Measurements from ENCODE around the gene SETSIP. TPM values are rescaled to one million over a fixed set of nuclear protein-coding genes. Genes with fewer than 3 reads are reported as not detected.

Gene SETSIP
- total and polyA plus RNA-seq, 2 donors (not counting 1 experiment from before 2014, with no cell fraction given): not detected

- DNase-seq (no peak), ATAC-seq (ENCODE audit: low read depth) (no peak)
- Mint-ChIP-seq H3K27ac (no peak overlapping the region), H3K4me3 (no peak overlapping the region), H3K9me3 (ENCODE audit: insufficient read depth) (no peaks in the 10 kb centered on the region), H3K4me1 (no peaks in the 10 kb centered on the region), H3K27me3 (peaks cover 2% of the 10 kb centered on the region)
- ChIA-PET CTCF (no interaction called here), POLR2A (no interaction called here)
- intact Hi-C loops (cut with micrococcal nuclease): no loop called here
- Histone ChIP-seq H3K9ac (ENCODE audit: low read length) (no peak overlapping the region), H3K27me3 (replicated peaks in 1 of 4; ENCODE audit: control extremely low read depth in 1 of 4, control insufficient read depth in 3 of 4, insufficient read depth in 4 of 4, low read length in 3 of 4) (no peaks in the 10 kb centered on the region), H3K4me3 (ENCODE audit: control extremely low read depth in 1 of 5, extremely low read depth in 1 of 5, insufficient read depth in 1 of 5, low read depth in 2 of 5, low read length in 4 of 5) (no peak overlapping the region), H3K36me3 (replicated peaks in 1 of 2; ENCODE audit: control extremely low read depth in 1 of 2, control insufficient read depth in 1 of 2, extremely low read depth in 1 of 2, insufficient read depth in 2 of 2, low read length in 1 of 2) (no peaks in the 10 kb centered on the region), H4K20me1 (ENCODE audit: control insufficient read depth, insufficient read depth, low read length, poor library complexity, severe bottlenecking) (no peaks in the 10 kb centered on the region), H2AFZ (ENCODE audit: insufficient read depth, low read depth, low read length, poor library complexity, severe bottlenecking) (no peak overlapping the region), H3K4me2 (replicated peaks; ENCODE audit: low read depth, low read length, poor library complexity, severe bottlenecking) (no peak overlapping the region), H3K27ac (ENCODE audit: low read length in 2 of 2) (no peak overlapping the region), H3K79me2 (ENCODE audit: control insufficient read depth, insufficient read depth, low read length) (no peaks in the 10 kb centered on the region), H3K4me1 (ENCODE audit: control insufficient read depth in 2 of 2, insufficient read depth in 2 of 2, low read length in 2 of 2) (no peaks in the 10 kb centered on the region), H3K9me3 (ENCODE audit: control extremely low read depth in 1 of 3, control insufficient read depth in 2 of 3, insufficient read depth in 1 of 3, low read length in 2 of 3) (no peaks in the 10 kb centered on the region)
- TF ChIP-seq EZH2 (IDR thresholded peaks at IDR 0.05; ENCODE audit: borderline replicate concordance, insufficient read depth, low read depth, low read length, poor library complexity, severe bottlenecking): no peak
- TF ChIP-seq CTCF (IDR thresholded peaks at IDR 0.05): no peak
- WGBS (ENCODE audit: insufficient coverage): 100% methylated on average over 1 of the region's 2 CpGs
Measured at GRCh38 chr1:92070892-92071291, 4.3 kb downstream of the SETSIP start.

GRCh38 chr1:92066321-92066720 lies 8.9 kb downstream of the SETSIP start:
- no peak overlapping the region for H3K27ac Mint-ChIP-seq
- no peak overlapping the region for H3K4me2 ChIP-seq (replicated peaks; ENCODE audit: low read depth, low read length, poor library complexity, severe bottlenecking)
- H3K27me3 ChIP-seq (replicated peaks in 1 of 4; ENCODE audit: control extremely low read depth in 1 of 4, control insufficient read depth in 3 of 4, insufficient read depth in 4 of 4, low read length in 3 of 4): peaks cover 0 to 4% (median 0%) of the 10 kb centered on the region in 4 experiments
- ATAC-seq (ENCODE audit: low read depth) (no peak), DNase-seq (no peak)
- no peaks in the 10 kb centered on the region for H4K20me1 ChIP-seq (ENCODE audit: control insufficient read depth, insufficient read depth, low read length, poor library complexity, severe bottlenecking)
- no peak overlapping the region for H3K9ac ChIP-seq (ENCODE audit: low read length)
- no peaks in the 10 kb centered on the region for H3K9me3 Mint-ChIP-seq (ENCODE audit: insufficient read depth)
- POLR2A ChIA-PET: no interaction called here
- no peak overlapping the region for H2AFZ ChIP-seq (ENCODE audit: insufficient read depth, low read depth, low read length, poor library complexity, severe bottlenecking)
- TF ChIP-seq EZH2 (IDR thresholded peaks at IDR 0.05; ENCODE audit: borderline replicate concordance, insufficient read depth, low read depth, low read length, poor library complexity, severe bottlenecking) (no peak), CTCF (IDR thresholded peaks at IDR 0.05) (no peak)
- no peaks in the 10 kb centered on the region for H3K79me2 ChIP-seq (ENCODE audit: control insufficient read depth, insufficient read depth, low read length)
- H3K27ac ChIP-seq (ENCODE audit: low read length in 2 of 2): no peak overlapping the region
- H3K4me1 Mint-ChIP-seq: no peaks in the 10 kb centered on the region
- CTCF ChIA-PET: no interaction called here
- H3K4me1 ChIP-seq (ENCODE audit: control insufficient read depth in 2 of 2, insufficient read depth in 2 of 2, low read length in 2 of 2): no peaks in the 10 kb centered on the region
- H3K27me3 Mint-ChIP-seq: peaks cover 5% of the 10 kb centered on the region
- no peaks in the 10 kb centered on the region for H3K9me3 ChIP-seq (ENCODE audit: control extremely low read depth in 1 of 3, control insufficient read depth in 2 of 3, insufficient read depth in 1 of 3, low read length in 2 of 3)
- H3K4me3 Mint-ChIP-seq: no peak overlapping the region
- WGBS (ENCODE audit: insufficient coverage): 94% methylated on average over 6 of the region's 8 CpGs
- H3K36me3 ChIP-seq (replicated peaks in 1 of 2; ENCODE audit: control extremely low read depth in 1 of 2, control insufficient read depth in 1 of 2, extremely low read depth in 1 of 2, insufficient read depth in 2 of 2, low read length in 1 of 2): no peaks in the 10 kb centered on the region
- intact Hi-C loops (cut with micrococcal nuclease): no loop called here
- H3K4me3 ChIP-seq (ENCODE audit: control extremely low read depth in 1 of 5, extremely low read depth in 1 of 5, insufficient read depth in 1 of 5, low read depth in 2 of 5, low read length in 4 of 5): no peak overlapping the region

Measured in B cell (primary cell).